ENCODE measurements around the gene VSNL1.

Gene VSNL1

GRCh38 chr2:17644997-17645720 lies 104.7 kb downstream of the VSNL1 start:
- TF ChIP-seq ZFX (IDR thresholded peaks at IDR 0.05), result no peak
- no peak for TF ChIP-seq CTCF (conservative IDR thresholded peaks at IDR 0.05)
- H3K27ac ChIP-seq, result no peak overlapping the region

DNA sequence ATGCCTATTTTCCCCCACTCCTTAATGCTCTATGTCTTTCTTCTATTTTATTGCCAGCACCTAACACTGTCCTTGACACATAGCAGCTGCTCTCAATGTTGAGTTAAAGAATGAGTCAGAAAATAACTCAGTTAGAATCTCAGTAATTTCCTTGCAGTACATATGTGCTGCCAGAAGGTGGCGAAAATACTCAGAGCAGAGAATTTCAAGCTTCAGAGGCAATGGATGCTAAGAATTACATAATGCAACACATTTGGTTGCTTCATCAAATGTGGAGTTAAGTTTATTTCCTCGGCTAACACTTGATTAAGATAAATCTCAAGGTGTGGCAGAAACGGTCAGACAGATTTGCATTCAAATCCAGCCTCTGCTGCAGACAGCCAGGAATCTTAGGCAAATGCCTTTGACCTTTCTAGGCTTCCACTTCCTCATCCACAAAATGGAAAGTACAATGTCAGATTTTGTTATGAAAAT lies 105.6 kb downstream of the VSNL1 start:
- no peak overlapping the region for H3K27ac ChIP-seq

DNA sequence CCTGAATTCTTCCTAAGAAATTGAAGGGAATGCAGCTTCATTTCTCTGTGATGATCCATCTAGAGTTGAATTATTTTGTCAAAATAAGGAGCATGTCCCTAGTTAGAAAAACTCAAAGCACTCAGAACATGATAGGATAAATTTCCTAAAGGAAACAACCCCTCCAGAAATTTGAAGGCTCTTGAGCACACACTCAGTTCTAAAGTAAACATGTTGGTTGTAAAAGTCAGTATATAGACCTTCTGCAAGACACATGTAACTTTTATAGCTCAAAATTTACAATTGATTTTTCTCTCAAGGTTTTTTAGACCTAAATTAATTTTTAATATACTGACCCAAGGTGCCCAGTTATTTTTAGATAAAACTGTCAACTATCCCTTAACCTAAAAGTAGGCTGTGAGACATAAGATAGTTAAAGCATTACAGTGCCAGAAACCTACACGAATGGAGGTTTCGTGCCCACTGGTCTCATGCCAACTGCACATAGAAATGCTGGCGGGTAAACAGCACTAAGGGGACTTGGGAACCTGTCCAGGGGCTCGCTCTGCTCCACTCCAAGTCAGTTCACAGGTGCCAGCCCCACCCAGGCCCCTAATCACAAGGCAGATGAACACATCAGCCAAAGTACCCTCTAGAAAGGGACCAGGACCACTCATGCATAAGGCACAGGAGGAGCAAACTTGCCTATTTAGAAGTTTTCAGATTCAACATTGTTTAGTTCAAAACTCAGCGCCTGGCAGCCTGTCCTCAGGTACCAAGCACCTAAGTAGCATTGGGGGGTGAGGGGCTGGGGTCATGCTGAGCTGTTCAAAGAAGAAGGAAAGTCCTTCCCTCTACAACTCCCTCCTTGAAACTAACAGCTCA lies 106.6 kb downstream of the VSNL1 start:
- TF ChIP-seq ZFX (IDR thresholded peaks at IDR 0.05) (no peak), CTCF (conservative IDR thresholded peaks at IDR 0.05) (no peak)
- peak overlapping the region; percentile 41; the same call in 1 of the 2 replicates for H3K27ac ChIP-seq

More for the DNA sequence above, 105.6 kb downstream of the VSNL1 start:
- TF ChIP-seq CTCF (conservative IDR thresholded peaks at IDR 0.05), result peak; percentile 86
- TF ChIP-seq ZFX (IDR thresholded peaks at IDR 0.05), result no peak

GRCh38 chr2:17648581-17648980 lies 108.1 kb downstream of the VSNL1 start:
- H3K27ac ChIP-seq, result no peak overlapping the region

DNA sequence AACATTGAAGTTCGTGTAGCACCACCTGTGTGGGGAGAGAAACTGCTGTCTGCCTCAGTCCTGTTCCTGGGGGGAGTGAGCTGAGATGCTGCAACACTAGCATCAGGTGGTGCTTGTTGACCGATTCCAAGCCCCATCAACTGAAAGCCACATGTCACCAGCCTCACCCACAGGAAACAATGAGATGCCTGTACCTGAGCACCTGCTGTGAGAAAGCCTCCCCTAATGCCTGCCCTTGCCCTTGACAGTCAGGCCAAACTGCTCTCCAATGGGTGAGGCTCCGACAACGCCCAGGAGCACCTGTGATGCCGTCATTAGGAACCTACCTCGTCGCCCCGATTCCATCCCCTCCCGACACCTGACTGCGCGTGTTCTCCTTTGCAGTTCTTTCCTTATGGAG lies 108.5 kb downstream of the VSNL1 start:
- no peak overlapping the region for H3K27ac ChIP-seq

More at GRCh38 chr2:17648581-17648980, 108.1 kb downstream of the VSNL1 start:
- TF ChIP-seq CTCF (conservative IDR thresholded peaks at IDR 0.05), result no peak
- TF ChIP-seq ZFX (IDR thresholded peaks at IDR 0.05), result no peak

GRCh38 chr2:17652681-17653394 lies 112.3 kb downstream of the VSNL1 start:
- H3K27ac ChIP-seq, result no peak overlapping the region
- TF ChIP-seq CTCF (conservative IDR thresholded peaks at IDR 0.05), result no peak
- no peak for TF ChIP-seq ZFX (IDR thresholded peaks at IDR 0.05)

More for the DNA sequence above, 108.5 kb downstream of the VSNL1 start:
- TF ChIP-seq ZFX (IDR thresholded peaks at IDR 0.05) (no peak), CTCF (conservative IDR thresholded peaks at IDR 0.05) (no peak)

Measured in C4-2B (cell line).